ENCODE results near the gene TMEM176A.
"Not testable (repeated sequence)": the region's sequence is repeated elsewhere in the genome, so short reads cannot be mapped to it uniquely, and the experiment has no call there.

The TMEM176A gene

GRCh38 chr7:150788474-150789269, 11.9 kb upstream of the TMEM176A start:
- no peak for DNase-seq

GRCh38 chr7:150790416-150791075, 10.0 kb upstream of the TMEM176A start:
- no peak for DNase-seq

GRCh38 chr7:150791304-150791703, 9.3 kb upstream of the TMEM176A start:
- no peak for DNase-seq

GRCh38 chr7:150791746-150792452, 8.7 kb upstream of the TMEM176A start:
- DNase-seq: no peak

GRCh38 chr7:150793569-150794238, 6.9 kb upstream of the TMEM176A start:
- no peak for DNase-seq

GRCh38 chr7:150797661-150798060, 2.9 kb upstream of the TMEM176A start:
- no peak for DNase-seq

- no peak for DNase-seq
Measured at GRCh38 chr7:150799156-150799555, 1.4 kb upstream of the TMEM176A start.

- DNase-seq: no peak
Measured at GRCh38 chr7:150799741-150800580, 608 bp upstream of the TMEM176A start, which contains the start of gene TMEM176B. Gene TMEM176B, minus strand, starts transcription at chr7:150800364. Its CDS starts 3,795 bp downstream, at chr7:150796569.

GRCh38 chr7:150801242-150801945, 825 bp downstream of the TMEM176A start:
- no peak for DNase-seq

- no peak for DNase-seq
Measured at GRCh38 chr7:150801946-150802771, 1.6 kb downstream of the TMEM176A start.

- no peak for DNase-seq
Measured at GRCh38 chr7:150803161-150803860, 2.7 kb downstream of the TMEM176A start.

- no peak for DNase-seq
Measured at GRCh38 chr7:150804802-150805201, 4.2 kb downstream of the TMEM176A start.

- DNase-seq: no peak
Measured at GRCh38 chr7:150805864-150806263, 5.3 kb downstream of the TMEM176A start.

GRCh38 chr7:150806454-150806853, 5.9 kb downstream of the TMEM176A start:
- no peak for DNase-seq

GRCh38 chr7:150806863-150807262, 6.3 kb downstream of the TMEM176A start:
- no peak for DNase-seq

- DNase-seq: not testable (repeated sequence)
Measured at GRCh38 chr7:150807616-150808438, 7.3 kb downstream of the TMEM176A start.

- DNase-seq: no peak
Measured at GRCh38 chr7:150814328-150815001, 13.9 kb downstream of the TMEM176A start.

- no peak for DNase-seq
Measured at GRCh38 chr7:150818971-150819370, 18.4 kb downstream of the TMEM176A start.

All from activated naive CD4-positive, alpha-beta T cell treated with Interleukin-2 at 50 U/mL for 16 hours (primary cell).